ENCODE measurements around the gene CDKN2D.

Gene CDKN2D

GRCh38 chr19:10593148-10593547 is 24.4 kb upstream of the CDKN2D start:
- H3K4me3 ChIP-seq (ENCODE audit: low read length): no peak overlapping the region
- no peak for DNase-seq (ENCODE audit: low read depth)
- TF ChIP-seq CTCF (conservative IDR thresholded peaks at IDR 0.05; ENCODE audit: low read depth, low read length): no peak

- no peak for DNase-seq (ENCODE audit: low read depth)
- no peak for TF ChIP-seq CTCF (conservative IDR thresholded peaks at IDR 0.05; ENCODE audit: low read depth, low read length)
- H3K4me3 ChIP-seq (ENCODE audit: low read length): no peak overlapping the region
These were observed 19.0 kb upstream of the CDKN2D start for GRCh38 chr19:10587839-10588150.

- TF ChIP-seq CTCF (conservative IDR thresholded peaks at IDR 0.05; ENCODE audit: low read depth, low read length): no peak
- H3K4me3 ChIP-seq (ENCODE audit: low read length): no peak within 1 kb of the TSS
- no peak for DNase-seq (ENCODE audit: low read depth)
These were observed 18.5 kb upstream of the CDKN2D start, which contains the start of gene AP1M2 for GRCh38 chr19:10587022-10587838. AP1M2 (minus strand) TSS chr19:10587312; CDS start chr19:10587231, 81 bp downstream.

GRCh38 chr19:10586396-10586795 is 17.6 kb upstream of the CDKN2D start:
- no peak for DNase-seq (ENCODE audit: low read depth)
- TF ChIP-seq CTCF (conservative IDR thresholded peaks at IDR 0.05; ENCODE audit: low read depth, low read length): no peak
- no peak overlapping the region for H3K4me3 ChIP-seq (ENCODE audit: low read length)

- no peak for DNase-seq (ENCODE audit: low read depth)
- no peak overlapping the region for H3K4me3 ChIP-seq (ENCODE audit: low read length)
- TF ChIP-seq CTCF (conservative IDR thresholded peaks at IDR 0.05; ENCODE audit: low read depth, low read length): no peak
These were observed 14.4 kb upstream of the CDKN2D start for GRCh38 chr19:10583036-10583776.

GRCh38 chr19:10582091-10582490 is 13.3 kb upstream of the CDKN2D start:
- no peak for DNase-seq (ENCODE audit: low read depth)
- TF ChIP-seq CTCF (conservative IDR thresholded peaks at IDR 0.05; ENCODE audit: low read depth, low read length): no peak
- H3K4me3 ChIP-seq (ENCODE audit: low read length): no peak overlapping the region

Measured in retinal pigment epithelial cell (primary cell).